Fibroblast of peridontal ligament (primary cell): Measurements from ENCODE around the gene ATXN2L.
A peak's percentile ranks its signal among the peaks of the same experiment; 100 is the strongest.
"Not testable (repeated sequence)": the region's sequence is repeated elsewhere in the genome, so short reads cannot be mapped to it uniquely, and the experiment has no call there.

Experiments
- DNase-seq: peaks from one replicate; pipeline ENCODE4 v3.0.0-alpha.2; 2010; ENCODE audit errors: extremely low read depth

The ATXN2L gene, protein sequence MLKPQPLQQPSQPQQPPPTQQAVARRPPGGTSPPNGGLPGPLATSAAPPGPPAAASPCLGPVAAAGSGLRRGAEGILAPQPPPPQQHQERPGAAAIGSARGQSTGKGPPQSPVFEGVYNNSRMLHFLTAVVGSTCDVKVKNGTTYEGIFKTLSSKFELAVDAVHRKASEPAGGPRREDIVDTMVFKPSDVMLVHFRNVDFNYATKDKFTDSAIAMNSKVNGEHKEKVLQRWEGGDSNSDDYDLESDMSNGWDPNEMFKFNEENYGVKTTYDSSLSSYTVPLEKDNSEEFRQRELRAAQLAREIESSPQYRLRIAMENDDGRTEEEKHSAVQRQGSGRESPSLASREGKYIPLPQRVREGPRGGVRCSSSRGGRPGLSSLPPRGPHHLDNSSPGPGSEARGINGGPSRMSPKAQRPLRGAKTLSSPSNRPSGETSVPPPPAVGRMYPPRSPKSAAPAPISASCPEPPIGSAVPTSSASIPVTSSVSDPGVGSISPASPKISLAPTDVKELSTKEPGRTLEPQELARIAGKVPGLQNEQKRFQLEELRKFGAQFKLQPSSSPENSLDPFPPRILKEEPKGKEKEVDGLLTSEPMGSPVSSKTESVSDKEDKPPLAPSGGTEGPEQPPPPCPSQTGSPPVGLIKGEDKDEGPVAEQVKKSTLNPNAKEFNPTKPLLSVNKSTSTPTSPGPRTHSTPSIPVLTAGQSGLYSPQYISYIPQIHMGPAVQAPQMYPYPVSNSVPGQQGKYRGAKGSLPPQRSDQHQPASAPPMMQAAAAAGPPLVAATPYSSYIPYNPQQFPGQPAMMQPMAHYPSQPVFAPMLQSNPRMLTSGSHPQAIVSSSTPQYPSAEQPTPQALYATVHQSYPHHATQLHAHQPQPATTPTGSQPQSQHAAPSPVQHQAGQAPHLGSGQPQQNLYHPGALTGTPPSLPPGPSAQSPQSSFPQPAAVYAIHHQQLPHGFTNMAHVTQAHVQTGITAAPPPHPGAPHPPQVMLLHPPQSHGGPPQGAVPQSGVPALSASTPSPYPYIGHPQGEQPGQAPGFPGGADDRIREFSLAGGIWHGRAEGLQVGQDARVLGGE

DNA sequence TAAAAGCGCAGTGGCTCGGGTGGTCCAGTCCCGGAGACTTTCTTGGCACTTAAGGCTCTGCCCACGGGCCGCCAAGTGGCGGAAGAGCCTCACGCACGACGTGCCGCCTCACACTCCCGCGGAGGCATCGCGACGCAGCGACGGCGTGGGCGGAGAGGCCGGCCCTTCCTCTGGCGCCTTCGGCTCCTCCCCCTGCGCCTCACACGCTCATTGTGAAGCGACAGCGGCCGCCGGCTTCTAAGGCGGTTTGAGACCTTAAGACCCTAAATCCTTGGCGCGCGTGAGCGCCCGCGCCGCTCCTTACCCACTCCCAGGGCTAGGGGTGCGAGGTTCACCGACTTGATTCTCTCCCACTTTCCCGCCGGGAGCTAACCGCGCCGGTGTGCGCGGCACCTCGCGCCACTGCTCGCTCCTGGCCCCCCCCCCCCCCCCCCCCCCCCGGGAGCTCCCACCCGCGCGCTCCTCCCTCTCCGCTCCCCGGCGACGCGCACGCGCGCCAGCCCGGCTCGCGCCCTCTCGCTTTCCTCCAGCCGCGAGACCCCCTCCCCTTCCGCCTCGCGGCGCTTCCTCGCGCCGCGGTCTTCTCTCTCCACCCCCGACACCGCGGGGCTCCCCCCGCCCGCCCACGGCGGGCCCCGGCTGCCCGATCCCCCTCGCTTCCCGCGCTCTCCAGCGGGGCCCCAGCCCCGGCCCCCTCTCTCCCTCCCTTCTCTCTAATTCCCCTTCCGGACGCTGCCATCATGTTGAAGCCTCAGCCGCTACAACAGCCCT is at the start of gene ATXN2L:
TSS of gene ATXN2L (plus strand) at position 480 of the 771 bp plus-strand sequence. CDS start at position 741, 261 bp downstream.
- DNase-seq: peak; percentile 93

DNA sequence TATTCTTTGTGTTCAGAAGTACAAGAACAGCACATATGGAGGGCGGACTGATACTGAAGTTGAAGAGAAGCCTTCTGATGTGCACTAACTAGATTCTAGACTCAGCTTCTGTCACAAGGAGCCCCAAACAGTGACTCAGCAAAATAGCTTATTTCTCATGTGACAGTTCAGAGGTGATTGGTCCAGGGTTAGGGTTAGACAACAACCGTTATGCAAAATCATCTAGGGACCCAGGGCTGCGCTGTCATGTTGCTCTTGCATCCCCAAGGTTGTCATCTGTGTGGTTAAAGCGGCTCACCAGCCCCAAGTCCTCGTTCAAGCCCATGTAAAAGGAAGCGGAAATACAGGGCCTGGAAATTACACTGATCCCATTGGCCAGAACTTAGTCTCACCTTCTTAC is 41.1 kb upstream of the ATXN2L start:
- not testable (repeated sequence) for DNase-seq

DNA sequence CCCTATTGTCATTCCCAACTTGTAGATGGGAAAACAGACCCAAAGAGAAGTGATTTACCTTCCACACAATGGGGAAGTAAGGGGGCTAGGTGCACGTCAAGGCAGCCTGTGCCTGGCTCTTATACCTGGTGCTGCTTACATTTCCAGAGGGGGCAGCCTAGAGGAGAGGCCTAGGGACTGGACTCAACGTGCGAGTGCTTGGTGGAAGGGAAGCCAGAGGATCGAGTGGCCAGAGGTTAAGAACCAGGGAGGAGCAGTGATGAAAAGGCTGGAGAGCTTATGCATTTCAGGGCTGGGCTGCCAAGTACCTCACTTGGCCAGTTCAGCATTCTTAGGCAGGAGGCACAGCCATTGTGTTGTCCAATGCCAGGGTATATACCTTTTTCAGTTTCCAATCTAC is 40.4 kb upstream of the ATXN2L start:
- not testable (repeated sequence) for DNase-seq

DNA sequence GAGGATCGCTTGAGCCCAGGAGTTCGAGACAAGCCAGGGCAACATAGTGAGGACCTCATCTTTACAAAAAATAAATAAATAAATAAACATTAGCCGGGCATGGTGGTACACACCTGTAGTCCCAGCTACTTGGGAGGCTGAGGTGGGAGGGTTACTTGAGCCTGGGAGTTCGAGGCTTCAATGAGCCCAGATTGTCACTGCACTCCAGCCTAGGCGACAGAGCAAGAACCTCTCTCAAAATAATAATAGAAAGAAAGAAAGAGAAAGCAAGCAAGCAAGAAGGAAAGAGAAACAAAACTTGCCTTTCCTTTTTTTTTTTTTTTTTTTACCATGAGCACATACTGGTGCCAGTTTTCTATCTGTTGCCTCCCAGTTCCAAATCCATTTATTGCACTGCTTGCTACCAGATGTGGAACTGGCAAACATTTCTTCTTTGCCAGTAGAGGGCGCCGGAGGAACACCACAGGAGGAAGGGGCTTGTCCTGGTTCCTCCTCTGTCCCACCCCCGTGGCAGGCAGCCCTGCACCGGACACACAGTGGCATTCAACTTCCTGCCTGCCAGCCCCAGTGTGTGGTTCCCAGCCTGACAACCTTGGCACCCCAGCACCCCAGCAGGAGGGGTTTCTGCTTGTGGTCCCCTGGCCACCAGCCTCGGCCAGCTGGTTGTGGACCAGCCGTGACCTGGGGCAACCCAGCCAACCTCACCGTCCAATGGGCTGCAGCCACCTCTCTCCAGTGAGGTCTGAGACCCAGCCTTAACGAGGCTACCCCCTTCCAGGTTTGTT is 20.4 kb upstream of the ATXN2L start:
- DNase-seq: not testable (repeated sequence)

DNA sequence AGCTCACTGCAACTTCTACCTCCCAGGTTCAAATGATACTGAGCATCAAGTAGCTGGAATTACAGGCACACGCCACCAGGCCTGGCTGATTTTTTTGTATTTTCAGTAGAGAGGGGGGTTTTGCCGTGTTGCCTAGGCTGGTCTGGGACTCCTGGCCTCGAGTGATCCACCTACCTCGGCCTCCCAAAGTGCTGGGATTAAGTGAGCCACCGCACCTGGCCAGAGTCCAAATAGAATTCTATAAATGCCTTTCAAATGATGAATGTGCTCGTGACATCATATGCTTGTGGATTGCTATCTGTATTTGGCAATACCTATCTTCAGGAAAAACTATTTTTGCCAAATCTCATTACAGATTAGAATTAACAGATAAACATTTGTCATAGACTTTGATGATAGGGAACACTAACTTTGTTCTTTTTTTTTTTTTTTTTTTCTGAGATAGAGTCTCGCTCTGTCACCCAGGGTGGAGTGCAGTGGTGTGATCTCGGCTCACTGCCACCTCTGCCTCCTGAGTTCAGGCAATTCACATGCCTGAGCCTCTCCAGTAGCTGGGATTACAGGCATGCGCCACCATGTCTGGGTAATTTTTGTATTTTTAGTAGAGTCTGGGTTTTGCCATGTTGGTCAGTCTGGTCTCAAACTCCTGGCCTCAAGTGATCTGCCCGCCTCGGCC is 15.2 kb upstream of the ATXN2L start:
- not testable (repeated sequence) for DNase-seq

DNA sequence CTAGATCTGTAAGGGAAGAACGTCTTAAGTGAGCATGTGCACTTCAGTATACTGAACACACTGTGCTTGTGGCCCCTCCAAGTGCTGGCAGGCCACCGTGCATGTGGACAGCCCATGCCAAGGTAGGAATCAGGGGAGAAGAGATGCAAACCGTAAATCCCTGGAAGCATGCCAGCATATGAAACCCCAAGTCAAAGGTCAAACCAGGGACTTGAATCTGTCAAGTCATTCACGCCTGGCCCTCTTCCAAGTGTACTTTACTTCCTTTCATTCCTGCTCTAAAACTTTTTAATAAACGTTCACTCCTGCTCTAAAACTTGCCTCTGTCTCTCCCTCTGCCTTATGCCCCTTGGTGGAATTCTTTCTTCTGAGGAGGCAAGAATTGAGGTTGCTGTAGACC is 2.8 kb upstream of the ATXN2L start:
- DNase-seq: no peak

DNA sequence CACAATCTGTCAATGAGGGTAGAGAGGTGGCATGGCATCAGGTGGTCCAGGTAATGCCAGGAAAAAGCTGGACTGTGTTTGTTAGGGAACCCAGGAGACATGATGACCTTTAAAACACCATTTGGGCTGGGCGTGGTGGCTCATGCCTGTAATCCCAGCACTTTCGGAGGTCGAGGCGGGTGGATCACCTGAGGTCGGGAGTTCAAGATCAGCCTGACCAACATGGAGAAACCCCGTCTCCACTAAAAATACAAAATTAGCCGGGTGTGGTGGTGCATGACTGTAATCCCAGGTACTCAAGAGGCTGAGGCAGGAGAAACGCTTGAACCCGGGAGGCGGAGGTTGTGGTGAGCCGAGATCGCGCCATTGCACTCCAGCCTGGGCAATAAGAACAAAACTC is 2.3 kb upstream of the ATXN2L start:
- not testable (repeated sequence) for DNase-seq

DNA sequence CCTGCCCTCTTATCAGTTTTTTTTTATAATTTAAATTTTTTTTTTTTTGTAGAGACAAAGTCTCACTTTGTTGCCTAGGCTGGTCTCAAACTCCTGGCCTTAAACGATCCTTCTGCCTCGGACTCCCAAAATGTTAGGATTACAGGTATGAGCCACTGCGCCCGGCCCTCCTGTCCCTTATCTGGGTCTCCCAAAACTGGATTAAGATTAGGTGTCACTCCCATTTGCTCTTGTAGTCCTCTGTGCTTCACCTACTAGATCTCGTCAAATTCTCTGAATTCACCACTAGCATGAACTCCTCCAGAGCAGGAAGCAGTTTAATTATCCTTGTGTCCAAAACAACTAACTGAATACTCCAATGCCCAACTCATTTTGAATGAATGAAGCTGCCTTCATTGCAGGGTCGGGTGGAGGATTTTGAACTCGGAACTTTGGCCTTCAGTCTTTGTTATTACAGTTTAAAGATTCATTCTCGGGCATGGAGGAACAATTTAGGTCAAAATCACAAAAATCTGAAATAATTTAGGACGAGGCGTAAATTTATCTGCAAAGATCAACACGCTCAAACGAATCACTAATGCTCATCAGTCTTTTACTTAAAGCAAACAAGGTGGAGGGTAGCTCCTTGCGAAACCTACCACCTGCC is 802 bp upstream of the ATXN2L start:
- DNase-seq: no peak

DNA sequence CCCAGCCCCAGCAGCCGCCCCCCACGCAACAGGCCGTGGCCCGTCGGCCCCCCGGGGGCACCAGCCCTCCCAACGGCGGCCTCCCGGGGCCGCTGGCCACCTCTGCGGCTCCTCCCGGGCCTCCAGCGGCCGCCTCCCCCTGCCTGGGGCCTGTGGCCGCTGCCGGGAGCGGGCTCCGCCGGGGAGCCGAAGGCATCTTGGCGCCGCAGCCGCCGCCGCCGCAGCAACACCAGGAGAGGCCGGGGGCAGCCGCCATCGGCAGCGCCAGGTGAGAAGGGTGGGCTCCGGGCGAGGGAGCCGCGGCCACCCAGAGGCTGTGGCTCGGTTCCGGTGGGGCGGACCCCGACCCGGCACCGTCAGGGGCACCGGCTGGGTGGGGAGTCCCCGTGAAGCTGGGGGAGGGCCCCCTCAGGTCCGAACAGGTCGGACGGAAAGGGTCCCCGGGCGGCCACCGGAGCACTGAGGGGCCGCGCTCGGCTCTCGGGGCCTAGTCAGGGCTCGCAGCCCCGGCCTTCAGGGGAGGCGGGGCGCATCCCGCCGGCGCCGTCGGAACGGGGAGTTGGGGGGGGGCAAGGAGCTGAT is 583 bp downstream of the ATXN2L start:
- DNase-seq: no peak

DNA sequence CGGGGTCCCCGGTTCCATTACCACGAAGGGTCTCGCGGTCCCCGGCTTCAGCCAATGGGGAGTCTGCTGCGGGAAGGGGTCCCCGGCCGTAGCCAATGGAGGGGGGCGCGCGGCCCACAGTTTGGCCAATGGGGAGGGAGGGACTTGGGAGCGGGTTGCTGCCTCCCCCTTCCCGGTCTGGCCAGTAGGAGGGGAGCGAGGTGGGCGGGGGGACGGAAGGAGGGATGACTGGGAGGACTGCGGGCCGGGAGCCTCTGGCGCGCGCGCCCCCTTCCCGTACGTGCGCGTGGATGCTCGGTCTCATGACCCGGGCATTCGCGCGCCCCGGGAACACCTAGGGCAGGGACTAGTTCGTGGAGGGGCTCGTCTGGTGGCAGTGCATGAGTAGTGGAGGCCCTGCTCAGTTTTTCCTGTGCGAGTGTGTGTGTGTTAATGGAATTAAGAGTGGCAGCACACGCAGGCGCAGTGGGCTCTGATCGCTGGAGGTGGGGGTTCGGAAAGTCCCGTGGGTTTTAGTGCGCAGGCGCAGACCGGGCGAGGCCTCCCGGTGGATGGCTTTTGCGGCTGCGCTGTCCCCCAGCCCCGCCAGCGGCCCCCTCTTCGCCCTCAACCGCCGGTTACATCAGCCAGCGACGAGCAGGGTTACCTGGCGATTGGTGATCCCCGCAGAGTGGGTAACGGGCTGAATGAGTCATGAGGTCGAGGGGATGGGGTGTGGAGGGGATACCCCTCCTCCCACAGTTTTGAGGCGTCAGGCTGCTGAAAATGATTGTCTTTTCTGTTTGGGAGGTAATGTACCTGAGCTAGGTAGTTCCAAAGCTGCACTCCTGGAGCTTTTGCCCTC is 1.3 kb downstream of the ATXN2L start:
- peak; percentile 95 for DNase-seq

DNA sequence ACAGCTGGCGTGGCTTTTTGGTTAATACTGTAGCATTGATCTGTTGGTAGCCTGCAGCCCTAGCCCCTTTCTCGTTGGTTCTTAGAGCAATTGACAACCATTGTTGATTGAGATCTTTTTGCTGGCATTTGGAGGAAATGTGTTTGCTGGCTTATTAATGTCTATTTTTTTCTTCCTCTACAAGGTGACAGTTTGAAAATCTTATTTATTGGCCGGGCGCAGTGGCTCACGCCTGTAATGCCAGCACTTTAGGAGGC is 1.8 kb downstream of the ATXN2L start:
- DNase-seq: no peak

DNA sequence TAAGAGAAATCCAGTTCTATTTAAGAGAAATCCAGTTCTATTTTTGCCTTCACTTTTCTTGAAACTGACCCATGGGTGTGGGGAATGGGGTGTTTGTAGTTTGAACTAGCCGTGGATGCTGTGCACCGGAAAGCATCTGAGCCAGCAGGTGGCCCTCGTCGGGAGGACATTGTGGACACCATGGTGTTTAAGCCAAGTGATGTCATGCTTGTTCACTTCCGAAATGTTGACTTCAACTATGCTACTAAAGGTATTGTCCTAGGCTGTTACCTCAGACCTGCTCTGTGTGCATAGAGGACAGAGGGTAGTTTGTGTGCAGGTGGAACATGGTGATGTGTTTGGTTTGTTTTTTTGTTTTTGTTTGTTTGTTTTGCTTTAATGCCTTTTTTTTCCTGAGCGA is 3.3 kb downstream of the ATXN2L start:
- no peak for DNase-seq

DNA sequence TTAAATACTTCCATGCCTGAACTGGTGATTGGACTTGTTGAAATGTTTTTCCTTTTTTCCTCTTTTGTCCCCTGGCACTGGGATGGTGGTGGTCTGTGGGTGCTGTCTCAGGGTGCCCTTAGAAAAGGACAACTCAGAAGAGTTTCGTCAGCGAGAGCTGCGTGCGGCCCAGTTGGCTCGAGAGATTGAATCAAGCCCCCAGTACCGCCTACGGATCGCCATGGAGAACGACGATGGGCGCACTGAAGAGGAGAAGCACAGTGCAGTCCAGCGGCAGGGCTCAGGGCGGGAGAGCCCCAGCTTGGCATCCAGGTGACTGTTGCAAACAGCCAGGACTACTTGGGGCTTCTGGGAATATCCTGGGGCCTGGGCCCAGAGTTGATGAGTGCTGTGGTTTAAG is 6.9 kb downstream of the ATXN2L start:
- DNase-seq: no peak

DNA sequence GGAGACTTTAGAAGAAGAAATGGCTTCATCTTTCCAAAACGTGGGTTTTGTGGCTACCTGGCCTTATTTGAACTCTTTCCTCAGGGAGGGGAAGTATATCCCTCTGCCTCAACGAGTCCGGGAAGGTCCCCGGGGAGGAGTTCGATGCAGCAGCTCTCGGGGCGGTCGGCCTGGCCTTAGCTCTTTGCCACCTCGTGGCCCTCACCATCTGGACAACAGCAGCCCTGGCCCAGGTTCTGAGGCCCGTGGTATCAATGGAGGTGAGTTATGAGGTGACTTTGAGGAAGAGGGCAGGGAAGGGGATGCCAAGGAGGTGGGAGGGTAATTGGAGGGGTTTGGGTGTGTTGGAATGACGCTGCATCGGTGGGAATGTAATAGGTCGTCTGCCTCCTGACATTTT is 7.7 kb downstream of the ATXN2L start:
- no peak for DNase-seq

DNA sequence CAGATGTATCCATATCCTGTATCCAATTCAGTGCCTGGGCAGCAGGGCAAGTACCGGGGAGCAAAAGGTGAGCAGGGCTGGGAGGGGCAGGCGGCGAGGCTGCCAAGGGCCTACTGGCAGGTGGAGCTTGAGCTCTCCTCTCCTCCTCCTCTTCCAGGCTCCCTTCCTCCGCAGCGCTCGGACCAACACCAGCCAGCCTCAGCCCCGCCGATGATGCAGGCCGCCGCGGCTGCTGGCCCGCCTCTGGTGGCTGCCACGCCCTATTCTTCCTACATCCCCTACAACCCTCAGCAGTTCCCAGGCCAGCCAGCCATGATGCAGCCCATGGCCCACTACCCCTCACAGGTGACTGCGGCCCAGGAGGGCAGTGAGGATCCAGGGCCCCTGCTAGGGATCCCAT is 11.6 kb downstream of the ATXN2L start:
- DNase-seq: no peak

DNA sequence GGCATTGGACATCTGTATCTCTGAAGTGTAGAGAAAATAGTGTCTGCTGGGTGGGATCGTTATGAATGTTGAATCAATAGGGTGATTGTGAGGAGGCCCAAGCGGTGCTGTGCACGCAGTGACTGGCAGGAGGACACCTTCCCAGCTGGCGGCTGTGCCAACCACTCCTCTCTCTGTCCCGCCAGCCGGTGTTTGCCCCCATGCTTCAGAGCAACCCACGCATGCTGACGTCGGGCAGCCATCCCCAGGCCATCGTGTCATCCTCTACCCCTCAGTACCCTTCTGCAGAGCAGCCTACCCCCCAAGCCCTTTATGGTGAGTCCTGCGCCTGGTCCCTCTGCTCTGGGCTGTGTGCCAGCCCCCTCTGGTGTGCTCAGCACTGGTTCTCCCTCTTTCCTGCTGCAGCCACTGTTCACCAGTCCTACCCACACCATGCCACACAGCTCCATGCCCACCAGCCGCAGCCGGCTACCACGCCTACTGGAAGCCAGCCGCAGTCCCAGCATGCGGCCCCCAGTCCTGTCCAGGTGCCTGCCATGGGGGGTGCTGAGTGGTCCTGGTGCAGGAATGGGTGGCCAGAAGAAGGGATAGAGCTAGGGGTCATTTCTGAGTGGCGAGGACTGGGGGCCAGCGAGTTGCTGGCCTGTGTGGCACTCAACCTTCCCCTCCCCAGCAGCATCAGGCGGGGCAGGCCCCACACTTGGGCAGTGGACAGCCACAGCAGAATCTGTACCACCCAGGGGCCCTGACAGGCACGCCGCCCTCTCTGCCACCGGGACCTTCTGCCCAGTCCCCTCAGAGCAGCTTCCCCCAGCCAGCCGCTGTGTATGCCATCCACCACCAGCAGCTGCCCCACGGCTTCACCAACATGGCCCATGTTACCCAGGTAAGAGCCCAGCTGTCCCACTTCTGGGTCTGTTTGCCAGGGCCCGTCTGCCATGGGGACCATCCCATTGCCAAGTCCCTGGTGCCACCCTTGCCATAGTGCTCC is 12.4 kb downstream of the ATXN2L start:
- DNase-seq: no peak
